Glomerular visceral epithelial cell (primary cell): ENCODE data around the gene CTPS2.

ENCODE experiments used
- DNase-seq: peaks from one replicate; pipeline ENCODE4 v3.0.0-alpha.2; 2016; ENCODE audit errors: extremely low spot score

Gene CTPS2

DNA sequence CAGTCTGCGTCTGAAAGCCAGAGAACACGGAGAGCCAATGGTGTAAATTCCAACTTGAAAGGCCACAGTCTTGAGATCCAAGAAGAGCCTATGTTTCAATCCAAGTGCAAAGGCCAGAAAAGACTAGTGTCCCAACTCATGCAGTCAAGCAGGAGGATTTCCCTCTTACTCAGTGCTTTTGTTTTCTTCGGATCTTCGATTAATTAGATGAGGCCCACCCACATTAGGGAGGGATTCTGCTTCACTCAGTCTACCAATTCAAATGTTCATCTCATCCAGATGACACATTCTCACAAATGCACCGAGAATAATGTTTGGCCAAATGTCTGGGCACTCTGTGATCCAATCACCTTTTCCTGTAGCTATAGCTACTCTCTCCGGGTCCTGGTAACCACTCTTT, 154.0 kb downstream of the CTPS2 start:
- DNase-seq = no peak

DNA sequence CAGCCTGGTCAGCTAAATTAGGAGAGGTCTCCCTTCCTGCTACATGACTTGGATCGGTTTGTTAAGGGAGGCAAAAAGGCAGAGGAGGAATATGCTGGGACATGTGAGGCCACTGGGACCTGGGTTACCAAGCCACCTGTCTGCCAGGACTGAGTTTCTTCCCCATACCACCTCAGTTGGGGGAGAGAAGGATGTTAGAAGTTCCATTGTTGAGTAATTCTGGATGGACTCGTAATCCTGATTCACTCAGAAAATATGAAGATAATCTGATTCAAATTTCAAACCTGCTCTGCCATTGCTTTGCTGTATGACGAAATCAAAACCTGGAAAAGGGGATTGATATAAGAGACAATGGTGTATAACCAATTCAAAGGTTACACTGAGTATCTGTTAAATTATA, 159.9 kb downstream of the CTPS2 start:
- DNase-seq = no peak

GRCh38 chrX:16547644-16548043, 164.8 kb downstream of the CTPS2 start:
- DNase-seq = no peak

DNA sequence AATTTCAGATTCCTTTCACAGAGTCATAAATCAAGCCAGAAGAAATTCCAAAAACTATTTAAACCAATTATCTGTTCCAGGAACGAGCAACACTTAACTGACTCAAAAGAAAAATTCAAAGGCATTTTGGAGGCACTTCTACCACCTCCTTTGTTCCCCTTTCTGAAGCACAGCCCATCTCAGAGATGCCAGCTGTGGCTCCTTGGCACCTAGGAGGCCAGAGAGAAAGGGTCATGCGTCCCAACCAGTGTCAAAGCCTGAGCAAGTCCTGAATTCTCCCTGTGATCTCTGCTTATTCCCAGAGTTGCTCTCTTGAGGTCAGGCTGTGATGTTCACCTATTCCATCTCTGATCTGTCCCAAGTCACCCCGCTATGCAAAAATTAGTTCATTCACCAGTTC, 167.5 kb downstream of the CTPS2 start:
- no peak for DNase-seq
